Neural progenitor cell (in vitro differentiated cells): ENCODE measurements around the gene WDR45. TPM values are rescaled to one million over a fixed set of nuclear protein-coding genes. Genes with fewer than 3 reads are reported as not detected.

Experiments
- DNase-seq: peaks from one replicate; pipeline ENCODE4 v3.0.0-alpha.2; 2016; ENCODE audit warnings: low spot score
- H2AFZ ChIP-seq: fragments of 200-600 bp; sonication (generic); replicated peaks from 2 replicates; pipeline ENCODE4 v1.6.1; 2016; ENCODE audit warnings: antibody characterized with exemption
- H3F3A ChIP-seq: fragments of 200-600 bp; sonication (generic); 2 replicates; pipeline ENCODE4 v1.6.1; 2016; ENCODE audit warnings: antibody characterized with exemption, low read depth
- H3K27ac ChIP-seq: fragments of 200-600 bp; sonication (generic); 2 replicates; pipeline ENCODE4 v1.5.1; 2016; ENCODE audit warnings: mild to moderate bottlenecking
- H3K27me3 ChIP-seq: fragments of 200-600 bp; sonication (generic); 2 replicates; pipeline ENCODE4 v1.6.1; 2016; ENCODE audit warnings: mild to moderate bottlenecking, moderate library complexity
- H3K36me3 ChIP-seq: fragments of 200-600 bp; sonication (generic); 2 replicates; pipeline ENCODE4 v1.5.1; 2016
- H3K4me1 ChIP-seq: fragments of 200-600 bp; sonication (generic); 2 replicates; pipeline ENCODE4 v1.6.1; 2016; ENCODE audit warnings: mixed run types
- H3K4me2 ChIP-seq: fragments of 200-600 bp; sonication (generic); 2 replicates; pipeline ENCODE4 v1.6.1; 2016
- H3K4me3 ChIP-seq: fragments of 200-600 bp; sonication (generic); 2 replicates; pipeline ENCODE4 v1.5.1; 2016
- H3K79me2 ChIP-seq: fragments of 200-600 bp; sonication (generic); 2 replicates; pipeline ENCODE4 v1.6.1; 2016; ENCODE audit warnings: low read depth
- H3K9ac ChIP-seq: fragments of 200-600 bp; sonication (generic); 2 replicates; pipeline ENCODE4 v1.6.1; 2016
- H3K9me3 ChIP-seq: fragments of 200-600 bp; sonication (generic); 2 replicates; pipeline ENCODE4 v1.5.1; 2016; ENCODE audit warnings: low read depth
- H4K20me1 ChIP-seq: fragments of 200-600 bp; sonication (generic); 2 replicates; pipeline ENCODE4 v1.6.1; 2016; ENCODE audit warnings: low read depth
- H3K27ac Mint-ChIP-seq: 3 replicates; pipeline ENCODE4 v1.8.0; 2021; ENCODE audit warnings: mixed read lengths
- H3K27me3 Mint-ChIP-seq: 2 replicates; pipeline ENCODE4 v1.8.0; 2022; ENCODE audit warnings: low read depth, mild to moderate bottlenecking, inconsistent platforms, moderate library complexity, mixed read lengths; ENCODE audit not compliant: insufficient read depth
- H3K36me3 Mint-ChIP-seq: 3 replicates; pipeline ENCODE4 v1.8.0; 2021; ENCODE audit warnings: mixed read lengths
- H3K4me1 Mint-ChIP-seq: 3 replicates; pipeline ENCODE4 v1.8.0; 2021; ENCODE audit warnings: mixed read lengths
- H3K4me3 Mint-ChIP-seq: 3 replicates; pipeline ENCODE4 v1.8.0; 2021; ENCODE audit warnings: mild to moderate bottlenecking, moderate library complexity, mixed read lengths
- H3K9me3 Mint-ChIP-seq: 3 replicates; pipeline ENCODE4 v1.8.0; 2020; ENCODE audit warnings: mixed read lengths
- CTCF ChIP-seq: fragments of 200-600 bp; sonication (generic); IDR thresholded peaks from 2 replicates; pipeline ENCODE4 v1.5.1; 2017; ENCODE audit warnings: antibody characterized with exemption, mild to moderate bottlenecking
- EZH2 ChIP-seq: fragments of 200-600 bp; sonication (generic); IDR thresholded peaks from 2 replicates; pipeline ENCODE4 v1.6.1; 2017; ENCODE audit warnings: antibody characterized with exemption, mild to moderate bottlenecking, moderate library complexity
- EZH2phosphoT487 ChIP-seq: fragments of 200-600 bp; sonication (generic); IDR thresholded peaks from 2 replicates; pipeline ENCODE4 v1.6.1; 2017; ENCODE audit warnings: antibody characterized with exemption
- total RNA-seq: library from RNA; depleted of rRNA; stranded (reverse); fragments of >200 nt; gene quantifications from 2 replicates; pipeline ENCODE4 v1.2.3, GENCODE V29; 2015; ENCODE audit warnings: low replicate concordance

WDR45 gene
- total RNA-seq, 1 donor from 2014 or later: 19.7 TPM

GRCh38 chrX:49106930-49107329 lies 27.2 kb upstream of the WDR45 start:
- no peak overlapping the region for H3K4me3 ChIP-seq
- H3K27me3 Mint-ChIP-seq: peaks cover 6% of the 10 kb centered on the region
- H3K79me2 ChIP-seq: no peaks in the 10 kb centered on the region
- no peaks in the 10 kb centered on the region for H3F3A ChIP-seq
- peak; percentile 47 for DNase-seq
- no peak overlapping the region for H3K4me3 Mint-ChIP-seq
- H3K27ac Mint-ChIP-seq: no peak overlapping the region
- no peak for TF ChIP-seq EZH2phosphoT487
- TF ChIP-seq EZH2: no peak
- peak; percentile 45 for TF ChIP-seq CTCF
- no peak overlapping the region for H3K9ac ChIP-seq
- H3K27ac ChIP-seq: no peak overlapping the region
- H2AFZ ChIP-seq: no peak overlapping the region
- no peak overlapping the region for H3K4me2 ChIP-seq
- H4K20me1 ChIP-seq: no peaks in the 10 kb centered on the region
- no peaks in the 10 kb centered on the region for H3K36me3 ChIP-seq
- H3K9me3 ChIP-seq: no peaks in the 10 kb centered on the region
- no peaks in the 10 kb centered on the region for H3K27me3 ChIP-seq
- no peaks in the 10 kb centered on the region for H3K36me3 Mint-ChIP-seq
- peaks cover 6% of the 10 kb centered on the region for H3K9me3 Mint-ChIP-seq
- no peaks in the 10 kb centered on the region for H3K4me1 Mint-ChIP-seq
- H3K4me1 ChIP-seq: no peaks in the 10 kb centered on the region

- Histone ChIP-seq H3K4me3 (no peak overlapping the region), H2AFZ (no peak overlapping the region), H3K27ac (no peak overlapping the region), H3K9me3 (no peaks in the 10 kb centered on the region), H3K4me1 (no peaks in the 10 kb centered on the region), H3K36me3 (no peaks in the 10 kb centered on the region), H3K4me2 (no peak overlapping the region), H3F3A (no peaks in the 10 kb centered on the region), H3K27me3 (no peaks in the 10 kb centered on the region), H4K20me1 (no peaks in the 10 kb centered on the region), H3K9ac (no peak overlapping the region), H3K79me2 (no peaks in the 10 kb centered on the region)
- peaks cover 4% of the 10 kb centered on the region for H3K27me3 Mint-ChIP-seq
- peak overlapping the region; percentile 60 for H3K4me3 Mint-ChIP-seq
- H3K36me3 Mint-ChIP-seq: no peaks in the 10 kb centered on the region
- TF ChIP-seq EZH2: no peak
- TF ChIP-seq EZH2phosphoT487: no peak
- no peak for TF ChIP-seq CTCF
- no peaks in the 10 kb centered on the region for H3K4me1 Mint-ChIP-seq
- peaks cover 6% of the 10 kb centered on the region for H3K9me3 Mint-ChIP-seq
- no peak for DNase-seq
- no peak overlapping the region for H3K27ac Mint-ChIP-seq
These were observed 26.6 kb upstream of the WDR45 start for GRCh38 chrX:49106296-49106695.

- Mint-ChIP-seq H3K9me3 (peaks cover 8% of the 10 kb centered on the region), H3K4me1 (no peaks in the 10 kb centered on the region), H3K36me3 (no peaks in the 10 kb centered on the region), H3K4me3 (no peak overlapping the region), H3K27ac (no peak overlapping the region), H3K27me3 (peaks cover 4% of the 10 kb centered on the region)
- Histone ChIP-seq H4K20me1 (no peaks in the 10 kb centered on the region), H2AFZ (no peak overlapping the region), H3K79me2 (no peaks in the 10 kb centered on the region), H3K27ac (no peak overlapping the region), H3F3A (no peaks in the 10 kb centered on the region), H3K4me3 (no peak overlapping the region), H3K36me3 (no peaks in the 10 kb centered on the region), H3K9me3 (no peaks in the 10 kb centered on the region), H3K4me1 (no peaks in the 10 kb centered on the region), H3K9ac (no peak overlapping the region), H3K4me2 (no peak overlapping the region), H3K27me3 (no peaks in the 10 kb centered on the region)
- TF ChIP-seq EZH2phosphoT487: no peak
- TF ChIP-seq CTCF: no peak
- no peak for TF ChIP-seq EZH2
- no peak for DNase-seq
These were observed 23.9 kb upstream of the WDR45 start for GRCh38 chrX:49103637-49104036.
